ENCODE data around the gene ARL14. TPM values are rescaled to one million over a fixed set of nuclear protein-coding genes. Genes with fewer than 3 reads are reported as not detected.

Gene ARL14
- total and polyA plus RNA-seq, 8 donors, result not detected

DNA sequence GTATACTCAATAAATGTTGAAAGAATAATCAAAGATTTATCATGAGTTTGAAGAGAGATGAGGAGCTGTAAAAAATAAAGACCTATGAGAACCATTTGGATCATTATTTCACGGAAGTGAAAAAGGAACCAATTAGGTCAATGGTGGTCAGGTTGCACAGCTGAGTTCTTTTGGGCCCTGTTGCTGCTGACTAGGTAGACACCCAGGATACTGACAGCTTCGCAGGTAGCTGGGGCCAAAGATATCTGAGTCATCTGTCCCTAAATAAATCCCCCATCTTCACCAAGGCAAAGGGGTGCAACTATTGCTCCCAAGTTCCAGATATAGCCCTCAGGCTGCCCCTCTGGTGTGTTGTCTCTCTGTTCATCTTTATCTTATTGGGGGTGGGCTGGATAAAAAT lies 5.0 kb upstream of the ARL14 start:
- H3K27ac ChIP-seq, result no peak overlapping the region
- H3K9me3 ChIP-seq, result no peaks in the 10 kb centered on the region
- no peaks in the 10 kb centered on the region for H3K36me3 ChIP-seq
- ATAC-seq (no peak), DNase-seq (no peak)
- intact Hi-C loops (cut with DNase I), result no loop called here
- no peaks in the 10 kb centered on the region for H3K27me3 ChIP-seq
- H3K4me3 ChIP-seq, result no peak overlapping the region
- H3K4me1 ChIP-seq, result no peaks in the 10 kb centered on the region
- TF ChIP-seq, protein P1, sequence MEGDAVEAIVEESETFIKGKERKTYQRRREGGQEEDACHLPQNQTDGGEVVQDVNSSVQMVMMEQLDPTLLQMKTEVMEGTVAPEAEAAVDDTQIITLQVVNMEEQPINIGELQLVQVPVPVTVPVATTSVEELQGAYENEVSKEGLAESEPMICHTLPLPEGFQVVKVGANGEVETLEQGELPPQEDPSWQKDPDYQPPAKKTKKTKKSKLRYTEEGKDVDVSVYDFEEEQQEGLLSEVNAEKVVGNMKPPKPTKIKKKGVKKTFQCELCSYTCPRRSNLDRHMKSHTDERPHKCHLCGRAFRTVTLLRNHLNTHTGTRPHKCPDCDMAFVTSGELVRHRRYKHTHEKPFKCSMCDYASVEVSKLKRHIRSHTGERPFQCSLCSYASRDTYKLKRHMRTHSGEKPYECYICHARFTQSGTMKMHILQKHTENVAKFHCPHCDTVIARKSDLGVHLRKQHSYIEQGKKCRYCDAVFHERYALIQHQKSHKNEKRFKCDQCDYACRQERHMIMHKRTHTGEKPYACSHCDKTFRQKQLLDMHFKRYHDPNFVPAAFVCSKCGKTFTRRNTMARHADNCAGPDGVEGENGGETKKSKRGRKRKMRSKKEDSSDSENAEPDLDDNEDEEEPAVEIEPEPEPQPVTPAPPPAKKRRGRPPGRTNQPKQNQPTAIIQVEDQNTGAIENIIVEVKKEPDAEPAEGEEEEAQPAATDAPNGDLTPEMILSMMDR (IDR thresholded peaks at IDR 0.05), result no peak

DNA sequence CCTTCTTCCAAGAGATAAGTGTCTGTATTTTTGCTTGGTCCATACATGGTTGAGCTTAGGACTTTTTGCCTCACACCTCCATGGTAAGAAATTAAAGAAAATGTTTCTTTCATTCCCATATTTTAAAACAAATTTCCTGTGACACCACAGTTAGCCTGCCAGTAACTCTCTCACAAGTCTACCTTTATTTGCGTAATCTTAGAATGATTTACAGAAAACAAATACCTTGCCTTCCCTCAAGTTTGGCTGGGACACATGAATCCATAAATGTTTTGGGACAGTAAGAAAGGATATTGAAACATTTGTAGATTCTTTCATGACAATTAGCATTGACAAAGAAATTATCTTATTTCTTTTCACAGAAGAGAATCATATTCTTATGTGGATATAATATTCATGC lies 3.8 kb upstream of the ARL14 start:
- Histone ChIP-seq H3K27me3 (no peaks in the 10 kb centered on the region), H3K4me1 (no peaks in the 10 kb centered on the region), H3K4me3 (no peak overlapping the region), H3K9me3 (no peaks in the 10 kb centered on the region), H3K36me3 (no peaks in the 10 kb centered on the region), H3K27ac (no peak overlapping the region)
- intact Hi-C loops (cut with DNase I), result no loop called here
- TF ChIP-seq, protein P1 (IDR thresholded peaks at IDR 0.05), result no peak
- ATAC-seq (no peak), DNase-seq (no peak)

DNA sequence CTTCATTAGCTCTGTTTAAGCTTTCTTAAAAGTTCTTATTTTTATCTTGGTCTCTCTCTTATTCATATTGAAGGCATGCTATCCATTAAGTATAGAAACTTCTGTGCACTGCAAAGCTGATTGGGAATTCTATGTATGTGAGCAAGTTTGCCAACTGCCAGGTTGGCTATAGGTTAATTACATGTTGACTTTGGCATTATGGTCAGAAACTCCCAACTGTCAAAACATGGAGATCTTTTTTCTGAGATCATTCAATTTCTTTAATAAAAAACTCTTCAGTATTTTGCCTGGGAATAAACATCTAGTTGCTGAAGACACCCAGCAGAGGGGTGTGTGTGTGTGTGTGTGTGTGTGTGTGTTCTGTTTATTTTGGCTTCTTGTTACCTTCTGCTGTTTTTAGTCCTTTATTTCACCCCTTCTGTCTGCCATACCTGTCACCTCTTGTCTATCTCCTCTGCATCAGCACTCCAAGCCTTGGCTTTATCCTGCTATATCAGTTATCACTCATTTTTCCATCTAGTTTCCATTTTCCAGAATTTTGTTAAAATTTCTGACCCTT lies 1.3 kb upstream of the ARL14 start:
- H3K27me3 ChIP-seq, result no peaks in the 10 kb centered on the region
- TF ChIP-seq, protein P1 (IDR thresholded peaks at IDR 0.05), result no peak
- intact Hi-C loops (cut with DNase I), result no loop called here
- H3K4me1 ChIP-seq, result no peaks in the 10 kb centered on the region
- DNase-seq (no peak), ATAC-seq (no peak)
- H3K27ac ChIP-seq, result no peak overlapping the region
- no peak overlapping the region for H3K4me3 ChIP-seq
- H3K36me3 ChIP-seq, result no peaks in the 10 kb centered on the region
- no peaks in the 10 kb centered on the region for H3K9me3 ChIP-seq

DNA sequence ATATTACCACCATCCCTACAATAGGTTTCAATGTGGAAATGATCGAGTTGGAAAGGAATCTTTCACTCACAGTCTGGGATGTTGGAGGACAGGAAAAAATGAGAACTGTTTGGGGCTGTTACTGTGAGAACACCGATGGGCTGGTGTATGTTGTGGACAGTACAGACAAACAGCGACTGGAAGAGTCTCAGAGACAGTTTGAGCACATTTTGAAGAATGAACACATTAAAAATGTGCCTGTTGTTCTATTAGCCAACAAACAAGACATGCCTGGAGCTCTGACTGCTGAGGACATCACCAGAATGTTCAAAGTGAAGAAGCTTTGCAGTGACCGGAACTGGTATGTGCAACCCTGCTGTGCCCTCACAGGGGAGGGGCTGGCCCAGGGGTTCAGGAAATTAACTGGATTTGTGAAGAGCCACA lies 510 bp downstream of the ARL14 start:
- no peak for ATAC-seq
- Histone ChIP-seq H3K36me3 (no peaks in the 10 kb centered on the region), H3K9me3 (no peaks in the 10 kb centered on the region), H3K4me3 (no peak overlapping the region), H3K4me1 (no peaks in the 10 kb centered on the region), H3K27me3 (no peaks in the 10 kb centered on the region), H3K27ac (no peak overlapping the region)
- intact Hi-C loops (cut with DNase I), result no loop called here
- DNase-seq, result no peak
- TF ChIP-seq, protein P1 (IDR thresholded peaks at IDR 0.05), result no peak

DNA sequence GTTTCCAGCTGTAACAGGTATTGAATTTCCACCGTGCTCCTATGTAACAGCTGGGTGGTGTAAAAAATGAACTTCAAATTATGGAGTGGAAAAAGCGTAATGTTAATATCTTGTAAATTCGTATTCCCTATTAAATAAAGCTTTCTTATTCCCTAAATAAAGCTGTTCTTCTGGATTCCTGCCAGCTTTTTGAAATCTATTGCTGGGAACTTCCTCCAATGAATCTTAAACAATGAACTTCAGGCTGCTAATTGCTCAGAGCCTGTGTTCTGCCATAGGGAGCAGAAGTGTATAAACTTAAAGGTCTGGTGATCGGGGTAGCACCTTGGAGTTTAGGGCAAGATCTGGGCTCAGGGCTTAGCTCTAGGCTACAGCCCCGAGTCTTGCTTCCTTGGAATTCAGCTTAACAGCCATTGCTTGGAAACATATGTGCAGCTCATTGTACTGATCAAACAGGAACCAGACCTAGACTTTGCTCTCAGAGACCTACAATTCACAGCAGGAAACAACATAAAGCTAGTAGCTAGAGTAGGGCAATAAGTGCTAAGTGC lies 1.4 kb downstream of the ARL14 start:
- Histone ChIP-seq H3K4me3 (no peak overlapping the region), H3K27ac (no peak overlapping the region), H3K4me1 (no peaks in the 10 kb centered on the region), H3K27me3 (no peaks in the 10 kb centered on the region), H3K36me3 (no peaks in the 10 kb centered on the region), H3K9me3 (no peaks in the 10 kb centered on the region)
- intact Hi-C loops (cut with DNase I), result no loop called here
- DNase-seq (peak in 2 of 4 donors; percentile 11 to 13), ATAC-seq (no peak)
- TF ChIP-seq, protein P1 (IDR thresholded peaks at IDR 0.05), result no peak

All from left lung (tissue), 10 donors.